Suprapubic skin (tissue), 4 donors: ENCODE measurements around the gene PRDM11.

Source experiments
- EP300 ChIP-seq: sonication (generic); formaldehyde crosslinking; IDR thresholded peaks from one replicate; pipeline ENCODE4 v1.6.1; 2017; ENCODE audit warnings: antibody characterized with exemption
- POLR2A ChIP-seq, 2 donors: fragments of 450-650 bp; IDR thresholded peaks; one replicate each; pipeline ENCODE4 v1.6.1; 2017; ENCODE audit warnings: antibody characterized with exemption in 2 of 2, mild to moderate bottlenecking in 2 of 2, moderate library complexity in 2 of 2
- POLR2AphosphoS5 ChIP-seq, 3 donors: sonication (generic); formaldehyde crosslinking; IDR thresholded peaks; one replicate each; pipeline ENCODE4 v1.6.1; 2017; ENCODE audit warnings: antibody characterized with exemption in 3 of 3
- TF ChIP-seq, protein P1 (sequence below), 2 donors: fragments of 200-600 bp in 1 of 2; fragments of 450-650 bp in 1 of 2; sonication (generic) in 1 of 2; IDR thresholded peaks; one replicate each; pipeline ENCODE4 v1.5.1; 2016 to 2019; ENCODE audit warnings: antibody characterized with exemption in 2 of 2, mild to moderate bottlenecking in 1 of 2, moderate library complexity in 1 of 2

DNA sequence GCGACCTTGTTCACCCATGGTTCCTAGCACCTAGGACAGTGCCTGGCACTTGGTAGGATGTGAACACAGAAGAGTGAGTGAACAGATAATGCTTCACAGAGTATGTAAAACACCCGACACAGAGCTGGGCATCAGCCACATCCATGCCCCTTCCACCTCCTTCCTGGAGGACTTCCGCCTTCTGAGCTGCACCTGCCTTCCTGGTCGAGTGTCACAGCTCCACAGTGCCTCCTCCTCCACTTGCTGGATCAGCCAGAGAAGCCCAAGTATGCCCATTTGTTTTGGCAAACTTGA lies 20.1 kb downstream of the PRDM11 start:
- TF ChIP-seq POLR2A (IDR thresholded peaks at IDR 0.05) (no peak), EP300 (no peak), POLR2AphosphoS5 (IDR thresholded peaks at IDR 0.05) (no peak)
- TF ChIP-seq, protein P1, sequence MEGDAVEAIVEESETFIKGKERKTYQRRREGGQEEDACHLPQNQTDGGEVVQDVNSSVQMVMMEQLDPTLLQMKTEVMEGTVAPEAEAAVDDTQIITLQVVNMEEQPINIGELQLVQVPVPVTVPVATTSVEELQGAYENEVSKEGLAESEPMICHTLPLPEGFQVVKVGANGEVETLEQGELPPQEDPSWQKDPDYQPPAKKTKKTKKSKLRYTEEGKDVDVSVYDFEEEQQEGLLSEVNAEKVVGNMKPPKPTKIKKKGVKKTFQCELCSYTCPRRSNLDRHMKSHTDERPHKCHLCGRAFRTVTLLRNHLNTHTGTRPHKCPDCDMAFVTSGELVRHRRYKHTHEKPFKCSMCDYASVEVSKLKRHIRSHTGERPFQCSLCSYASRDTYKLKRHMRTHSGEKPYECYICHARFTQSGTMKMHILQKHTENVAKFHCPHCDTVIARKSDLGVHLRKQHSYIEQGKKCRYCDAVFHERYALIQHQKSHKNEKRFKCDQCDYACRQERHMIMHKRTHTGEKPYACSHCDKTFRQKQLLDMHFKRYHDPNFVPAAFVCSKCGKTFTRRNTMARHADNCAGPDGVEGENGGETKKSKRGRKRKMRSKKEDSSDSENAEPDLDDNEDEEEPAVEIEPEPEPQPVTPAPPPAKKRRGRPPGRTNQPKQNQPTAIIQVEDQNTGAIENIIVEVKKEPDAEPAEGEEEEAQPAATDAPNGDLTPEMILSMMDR (IDR thresholded peaks at IDR 0.05): no peak
